ENCODE results near the gene SUSD3. TPM values are rescaled to one million over a fixed set of nuclear protein-coding genes. Genes with fewer than 3 reads are reported as not detected.

The SUSD3 gene
- total RNA-seq, 1 experiment from 2014 or later, result 11.9 TPM

- 0 out of 2 replicates have a peak, but pooled peaks cover 2% of the 10 kb centered on the region for H3K4me1 Mint-ChIP-seq
- H3K27ac Mint-ChIP-seq, result no peak overlapping the region
- ATAC-seq (no peak), DNase-seq (ENCODE audit: low spot score) (peak; percentile 6)
- H3K4me3 Mint-ChIP-seq, result no peak overlapping the region
- peaks cover 8% of the 10 kb centered on the region for H3K36me3 Mint-ChIP-seq
- CTCF ChIA-PET, result interaction anchor here (0.6 to 1.5 kb wide), 3 partner anchors 28 to 935 kb away, joined by 3 to 4 read pairs (median 3); no protein-coding TSS in a partner anchor
- H3K9me3 Mint-ChIP-seq, result peaks cover 6% of the 10 kb centered on the region
- no peaks in the 10 kb centered on the region for H3K27me3 Mint-ChIP-seq (ENCODE audit: low read depth)
- POLR2A ChIA-PET, result no interaction called here
- TF ChIP-seq RELA (CRISPR knock-in tag; IDR thresholded peaks at IDR 0.05; ENCODE audit: borderline replicate concordance) (no peak), ARID4B (CRISPR knock-in tag; IDR thresholded peaks at IDR 0.05; ENCODE audit: borderline replicate concordance) (no peak), NFYB (CRISPR knock-in tag; conservative IDR thresholded peaks at IDR 0.05; ENCODE audit: low read depth) (no peak), PRRX2 (CRISPR knock-in tag; IDR thresholded peaks at IDR 0.05) (no peak), ATF6 (CRISPR knock-in tag; IDR thresholded peaks at IDR 0.05) (no peak), NFATC4 (CRISPR knock-in tag; IDR thresholded peaks at IDR 0.05) (no peak), ZNF232 (CRISPR knock-in tag; IDR thresholded peaks at IDR 0.05) (no peak), ZNF423 (CRISPR knock-in tag; IDR thresholded peaks at IDR 0.05) (no peak), ZNF219 (CRISPR knock-in tag; IDR thresholded peaks at IDR 0.05; ENCODE audit: borderline replicate concordance) (no peak), CREB1 (CRISPR knock-in tag; IDR thresholded peaks at IDR 0.05) (no peak)
Measured at GRCh38 chr9:93081081-93081529, 22.6 kb downstream of the SUSD3 start.

GRCh38 chr9:93081931-93082330, 23.4 kb downstream of the SUSD3 start:
- Mint-ChIP-seq H3K36me3 (peaks cover 12% of the 10 kb centered on the region), H3K4me3 (no peak overlapping the region), H3K27me3 (ENCODE audit: low read depth) (no peaks in the 10 kb centered on the region), H3K4me1 (0 out of 2 replicates have a peak, but pooled peaks cover 2% of the 10 kb centered on the region), H3K9me3 (peaks cover 11% of the 10 kb centered on the region), H3K27ac (no peak overlapping the region)
- ATAC-seq, result no peak
- DNase-seq (ENCODE audit: low spot score), result no peak
- POLR2A ChIA-PET, result no interaction called here
- CTCF ChIA-PET, result interaction anchor here (1.5 kb wide), 1 partner anchor 27 kb away, joined by 4 read pairs; no protein-coding TSS in a partner anchor
- TF ChIP-seq HMGXB4 (CRISPR knock-in tag; IDR thresholded peaks at IDR 0.05) (no peak), CREB1 (CRISPR knock-in tag; IDR thresholded peaks at IDR 0.05) (no peak), RORB (CRISPR knock-in tag; IDR thresholded peaks at IDR 0.05) (no peak), ATF2 (CRISPR knock-in tag; IDR thresholded peaks at IDR 0.05; ENCODE audit: borderline replicate concordance, low read depth) (no peak), PRRX2 (CRISPR knock-in tag; IDR thresholded peaks at IDR 0.05) (no peak), ZNF281 (CRISPR knock-in tag; IDR thresholded peaks at IDR 0.05) (no peak), OVOL2 (CRISPR knock-in tag; IDR thresholded peaks at IDR 0.05; ENCODE audit: borderline replicate concordance) (no peak), KAT7 (CRISPR knock-in tag; IDR thresholded peaks at IDR 0.05; ENCODE audit: borderline replicate concordance) (no peak), E2F1 (CRISPR knock-in tag; IDR thresholded peaks at IDR 0.05) (no peak), ZNF219 (CRISPR knock-in tag; IDR thresholded peaks at IDR 0.05; ENCODE audit: borderline replicate concordance) (no peak), TCF7 (CRISPR knock-in tag; IDR thresholded peaks at IDR 0.05; ENCODE audit: low read depth) (no peak)
